Caco-2 (cell line): Measurements from ENCODE around the gene RPE. TPM values are rescaled to one million over a fixed set of nuclear protein-coding genes. Genes with fewer than 3 reads are reported as not detected.

Source experiments
- BruUV-seq: library from RNA; stranded (reverse); fragments of 400-500 nt; replicated peaks from 2 replicates; lab custom pipeline; 2021; lab: Mats Ljungman, UMichigan
- CTCF ChIA-PET: fragments of 300-600 bp; sonication (Branson Sonifier 250); formaldehyde crosslinking; loops from one replicate; lab custom pipeline; 2022; ENCODE audit warnings: antibody characterized with exemption; lab: Charles Lee
- POLR2A ChIA-PET: fragments of 300-600 bp; sonication (Branson Sonifier 250); formaldehyde crosslinking; loops from one replicate; lab custom pipeline; 2022; ENCODE audit warnings: antibody characterized with exemption; lab: Charles Lee
- DNase-seq, 2 experiments: peaks; one replicate each; pipeline versions ENCODE4 v3.0.0 to v3.0.0-alpha.2; 2020 to 2022
- H3K27me3 ChIP-seq: replicated peaks from 2 replicates; pipeline ENCODE4 v1.6.0; 2011; ENCODE audit warnings: low read length; ENCODE audit not compliant: control insufficient read depth, insufficient read depth
- H3K36me3 ChIP-seq: 2 replicates; pipeline ENCODE4 v1.5.1; 2011; ENCODE audit warnings: low read length; ENCODE audit not compliant: control insufficient read depth, insufficient read depth
- H3K4me1 ChIP-seq: fragments of 250-450 bp; sonication (Bioruptor Pico); 2 replicates; pipeline ENCODE4 v1.5.1; 2020; ENCODE audit warnings: mild to moderate bottlenecking
- H3K4me3 ChIP-seq: 2 replicates; pipeline ENCODE4 v1.5.1; 2011; ENCODE audit warnings: low read depth, mild to moderate bottlenecking, control low read depth, low read length
- H3K9me3 ChIP-seq: fragments of 250-450 bp; sonication (Bioruptor Pico); 2 replicates; pipeline ENCODE4 v1.5.1; 2020; ENCODE audit warnings: mild to moderate bottlenecking, moderate library complexity
- H3K27ac Mint-ChIP-seq: one replicate; pipeline ENCODE4 v1.8.0; 2022; ENCODE audit warnings: mixed read lengths; ENCODE audit not compliant: unreplicated experiment
- H3K27me3 Mint-ChIP-seq: one replicate; pipeline ENCODE4 v1.8.0; 2022; ENCODE audit warnings: mixed read lengths; ENCODE audit not compliant: insufficient read depth, unreplicated experiment
- H3K36me3 Mint-ChIP-seq: one replicate; pipeline ENCODE4 v1.8.0; 2022; ENCODE audit warnings: mild to moderate bottlenecking, mixed read lengths; ENCODE audit not compliant: insufficient read depth, unreplicated experiment
- H3K4me1 Mint-ChIP-seq: one replicate; pipeline ENCODE4 v1.8.0; 2022; ENCODE audit warnings: low read depth, mixed read lengths; ENCODE audit not compliant: unreplicated experiment
- H3K4me3 Mint-ChIP-seq: one replicate; pipeline ENCODE4 v1.8.0; 2022; ENCODE audit warnings: mild to moderate bottlenecking, moderate library complexity, mixed read lengths; ENCODE audit not compliant: unreplicated experiment
- H3K9me3 Mint-ChIP-seq: one replicate; pipeline ENCODE4 v1.8.0; 2022; ENCODE audit warnings: mixed read lengths; ENCODE audit not compliant: unreplicated experiment
- CTCF ChIP-seq, 2 experiments: fragments of 200-600 bp in 1 of 2; IDR thresholded peaks; 1 replicate in 1 of 2; 2 replicates in 1 of 2; pipeline versions ENCODE4 v1.5.1 to v1.8.0; 2011 to 2022; ENCODE audit warnings: antibody characterized with exemption in 1 of 2, control low read depth in 1 of 2, inconsistent platforms in 1 of 2, low read depth in 1 of 2, low read length in 1 of 2, mild to moderate bottlenecking in 1 of 2, moderate library complexity in 1 of 2; ENCODE audit not compliant: insufficient read depth in 1 of 2, severe bottlenecking in 1 of 2, unreplicated experiment in 1 of 2
- intact Hi-C: fragments of 100-400 bp; cut with micrococcal nuclease; formaldehyde crosslinking; loops from one replicate; pipeline ENCODE4 v1.10.0; 2022; ENCODE audit not compliant: unreplicated experiment
- total RNA-seq: library from RNA; stranded (reverse); gene quantifications from 2 replicates; pipeline ENCODE4 v1.2.3, GENCODE V29; 2022

Gene RPE
- total RNA-seq, 1 experiment from 2014 or later = 92.9 TPM

DNA sequence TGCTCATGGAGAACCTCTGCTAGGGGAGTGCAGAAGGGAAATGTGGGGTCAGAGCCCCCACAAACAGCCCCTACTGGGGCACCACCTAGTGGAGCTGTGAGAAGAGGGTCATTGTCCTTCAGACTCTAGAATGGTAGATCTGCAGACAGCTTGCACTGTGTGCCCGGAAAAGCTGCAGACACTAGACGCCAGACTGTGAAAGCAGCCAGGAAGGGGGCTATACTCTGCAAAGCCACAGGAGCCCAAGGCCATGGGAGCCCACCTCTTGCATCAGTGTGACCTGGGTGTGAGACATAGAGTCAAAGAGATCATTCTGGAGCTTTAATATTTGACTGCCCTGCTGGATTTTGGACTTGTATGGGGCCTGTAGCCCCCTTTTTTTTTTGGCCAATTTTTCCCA, 60.9 kb downstream of the RPE start:
- Histone ChIP-seq H3K36me3 (no peaks in the 10 kb centered on the region), H3K4me1 (peaks cover under 1% of the 10 kb centered on the region; the same call in 1 of the 2 replicates), H3K27me3 (no peaks in the 10 kb centered on the region), H3K9me3 (no peaks in the 10 kb centered on the region), H3K4me3 (no peak overlapping the region)
- H3K36me3 Mint-ChIP-seq = no peaks in the 10 kb centered on the region
- intact Hi-C loops = no loop called here
- no TSS peak for BruUV-seq
- H3K27me3 Mint-ChIP-seq = no peaks in the 10 kb centered on the region
- H3K4me1 Mint-ChIP-seq = no peaks in the 10 kb centered on the region
- POLR2A ChIA-PET = no interaction called here
- H3K9me3 Mint-ChIP-seq = no peaks in the 10 kb centered on the region
- H3K27ac Mint-ChIP-seq = no peak overlapping the region
- TF ChIP-seq CTCF (IDR thresholded peaks at IDR 0.05; ENCODE audit: insufficient read depth in 1 of 2, low read depth in 1 of 2, low read length in 1 of 2, severe bottlenecking in 1 of 2, unreplicated experiment in 1 of 2) = no peak
- H3K4me3 Mint-ChIP-seq = no peak overlapping the region
- CTCF ChIA-PET = no interaction called here
- DNase-seq = no peak

Other genes starting within 250 kb of the RPE start
- not detected in 2 replicates for gene UNC80, start 230.8 kb upstream of the RPE start, total RNA-seq
- 5.3 and 5.7 TPM in 2 replicates for gene KANSL1L, start 168.8 kb downstream of the RPE start, total RNA-seq
- not detected in 2 replicates for gene ACADL, start 222.8 kb downstream of the RPE start, total RNA-seq